ENCODE measurements around the gene TRIM2.

TRIM2 gene

GRCh38 chr4:153291562-153291961 lies 87.3 kb downstream of the TRIM2 start:
- no peak for TF ChIP-seq CTCF (IDR thresholded peaks at IDR 0.05; ENCODE audit: low read depth, low read length, missing control alignments)

GRCh38 chr4:153292897-153293741 lies 88.9 kb downstream of the TRIM2 start:
- no peak for DNase-seq (ENCODE audit: extremely low read depth, low read depth)
- TF ChIP-seq CTCF (IDR thresholded peaks at IDR 0.05; ENCODE audit: low read depth, low read length, missing control alignments), result no peak
- H3K4me3 ChIP-seq (replicated peaks; ENCODE audit: low read depth, low read length), result no peak overlapping the region

More at GRCh38 chr4:153291562-153291961, 87.3 kb downstream of the TRIM2 start:
- DNase-seq (ENCODE audit: extremely low read depth, low read depth), result no peak
- H3K4me3 ChIP-seq (replicated peaks; ENCODE audit: low read depth, low read length), result no peak overlapping the region

- H3K4me3 ChIP-seq (replicated peaks; ENCODE audit: low read depth, low read length), result no peak overlapping the region
- no peak for TF ChIP-seq CTCF (IDR thresholded peaks at IDR 0.05; ENCODE audit: low read depth, low read length, missing control alignments)
- no peak for DNase-seq (ENCODE audit: extremely low read depth, low read depth)
Measured at GRCh38 chr4:153293742-153294057, 89.5 kb downstream of the TRIM2 start.

- no peak for TF ChIP-seq CTCF (IDR thresholded peaks at IDR 0.05; ENCODE audit: low read depth, low read length, missing control alignments)
- no peak for DNase-seq (ENCODE audit: extremely low read depth, low read depth)
- no peak overlapping the region for H3K4me3 ChIP-seq (replicated peaks; ENCODE audit: low read depth, low read length)
Measured at GRCh38 chr4:153294631-153295030, 90.4 kb downstream of the TRIM2 start.

GRCh38 chr4:153295131-153295755 lies 91.0 kb downstream of the TRIM2 start:
- DNase-seq (ENCODE audit: extremely low read depth, low read depth), result no peak
- TF ChIP-seq CTCF (IDR thresholded peaks at IDR 0.05; ENCODE audit: low read depth, low read length, missing control alignments), result no peak
- H3K4me3 ChIP-seq (replicated peaks; ENCODE audit: low read depth, low read length), result no peak overlapping the region

GRCh38 chr4:153296040-153296823 lies 92.0 kb downstream of the TRIM2 start:
- no peak for TF ChIP-seq CTCF (IDR thresholded peaks at IDR 0.05; ENCODE audit: low read depth, low read length, missing control alignments)
- H3K4me3 ChIP-seq (replicated peaks; ENCODE audit: low read depth, low read length), result no peak overlapping the region
- no peak for DNase-seq (ENCODE audit: extremely low read depth, low read depth)

Measured in HFF-Myc (cell line).